Thyroid gland (tissue), 4 donors: ENCODE measurements around the gene MS4A5. TPM values are rescaled to one million over a fixed set of nuclear protein-coding genes. Genes with fewer than 3 reads are reported as not detected.
"Not testable (repeated sequence)": the region's sequence is repeated elsewhere in the genome, so short reads cannot be mapped to it uniquely, and the experiment has no call there.

Experiments
- DNase-seq, 2 donors: peaks; one replicate each; pipeline ENCODE4 v3.0.0-alpha.2; 2019
- H3K27ac ChIP-seq, 3 donors: fragments of 200-600 bp; sonication (generic); 1 replicate in 2 of 3; 2 replicates in 1 of 3; pipeline ENCODE4 v1.5.1; 2016 to 2019; ENCODE audit warnings: mild to moderate bottlenecking in 1 of 3, moderate library complexity in 1 of 3
- H3K27me3 ChIP-seq: fragments of 200-600 bp; sonication (generic); one replicate; pipeline ENCODE4 v1.5.1; 2019
- H3K36me3 ChIP-seq, 2 donors: fragments of 200-600 bp; sonication (generic); one replicate each; pipeline ENCODE4 v1.5.1; 2016 to 2019
- H3K4me1 ChIP-seq, 2 donors: fragments of 200-600 bp; sonication (generic); one replicate each; pipeline ENCODE4 v1.5.1; 2017 to 2019
- H3K4me3 ChIP-seq, 3 donors: fragments of 200-600 bp; sonication (generic); replicated peaks in 1 of 3; 1 replicate in 2 of 3; 2 replicates in 1 of 3; pipeline ENCODE4 v1.5.1; 2016; ENCODE audit warnings: mild to moderate bottlenecking in 1 of 3
- H3K9me3 ChIP-seq: fragments of 200-600 bp; sonication (generic); one replicate; pipeline ENCODE4 v1.5.1; 2017
- POLR2A ChIP-seq, 2 donors: fragments of 450-650 bp; IDR thresholded peaks; one replicate each; pipeline ENCODE4 v1.6.1; 2017; ENCODE audit warnings: antibody characterized with exemption in 2 of 2, mild to moderate bottlenecking in 2 of 2, moderate library complexity in 1 of 2
- WGBS, 2 donors: methylation state at CpG; one replicate each; pipeline ENCODE4 v1.1.5; 2017; 5-methylcytosine and 5-hydroxymethylcytosine counted together
- intact Hi-C: fragments of 100-400 bp; cut with DNase I; formaldehyde crosslinking; loops from one replicate; pipeline ENCODE4 v1.15.1; 2023
- total RNA-seq, 4 donors: library from RNA; depleted of rRNA; stranded (reverse); fragments of >200 nt; gene quantifications; one replicate each; pipeline ENCODE4 v1.2.3, GENCODE V29; 2016
- TF ChIP-seq, protein P1 (sequence below), 6 experiments: fragments of 200-600 bp in 3 of 6; fragments of 450-650 bp in 3 of 6; sonication (generic) in 3 of 6; IDR thresholded peaks; one replicate each; pipeline ENCODE4 v1.5.1; 2016 to 2019; ENCODE audit warnings: antibody characterized with exemption in 6 of 6, mild to moderate bottlenecking in 2 of 6, inconsistent platforms in 1 of 6, moderate library complexity in 1 of 6

The MS4A5 gene
- total RNA-seq, 4 donors from 2014 or later: not detected

DNA sequence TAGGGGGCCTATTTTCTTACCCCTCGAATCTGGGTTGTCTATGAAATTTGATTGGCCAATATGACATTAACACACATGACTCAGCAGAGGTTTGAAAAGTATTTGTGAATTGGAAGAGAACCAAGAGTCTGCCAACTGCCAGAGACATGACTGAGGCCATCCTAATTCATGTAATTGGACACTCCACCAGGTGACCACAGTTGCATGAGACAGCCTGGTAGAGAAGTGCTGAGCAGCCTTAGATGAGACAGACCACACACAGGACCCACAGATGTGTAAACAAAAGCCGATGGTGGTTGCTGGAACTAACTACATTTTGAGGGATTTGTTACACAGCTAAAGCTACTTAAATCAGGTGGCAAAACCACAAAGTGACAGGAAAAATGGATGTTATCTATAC is 855 bp upstream of the MS4A5 start:
- DNase-seq: no peak
- 62 to 77% methylated on average over 2 of the region's 2 CpGs for WGBS, 2 donors
- Histone ChIP-seq H3K4me3 (no peak overlapping the region), H3K4me1 (no peaks in the 10 kb centered on the region), H3K27me3 (no peaks in the 10 kb centered on the region), H3K9me3 (no peaks in the 10 kb centered on the region), H3K36me3 (no peaks in the 10 kb centered on the region), H3K27ac (no peak overlapping the region)
- intact Hi-C loops: no loop called here
- TF ChIP-seq POLR2A (IDR thresholded peaks at IDR 0.05): no peak
- TF ChIP-seq, protein P1, sequence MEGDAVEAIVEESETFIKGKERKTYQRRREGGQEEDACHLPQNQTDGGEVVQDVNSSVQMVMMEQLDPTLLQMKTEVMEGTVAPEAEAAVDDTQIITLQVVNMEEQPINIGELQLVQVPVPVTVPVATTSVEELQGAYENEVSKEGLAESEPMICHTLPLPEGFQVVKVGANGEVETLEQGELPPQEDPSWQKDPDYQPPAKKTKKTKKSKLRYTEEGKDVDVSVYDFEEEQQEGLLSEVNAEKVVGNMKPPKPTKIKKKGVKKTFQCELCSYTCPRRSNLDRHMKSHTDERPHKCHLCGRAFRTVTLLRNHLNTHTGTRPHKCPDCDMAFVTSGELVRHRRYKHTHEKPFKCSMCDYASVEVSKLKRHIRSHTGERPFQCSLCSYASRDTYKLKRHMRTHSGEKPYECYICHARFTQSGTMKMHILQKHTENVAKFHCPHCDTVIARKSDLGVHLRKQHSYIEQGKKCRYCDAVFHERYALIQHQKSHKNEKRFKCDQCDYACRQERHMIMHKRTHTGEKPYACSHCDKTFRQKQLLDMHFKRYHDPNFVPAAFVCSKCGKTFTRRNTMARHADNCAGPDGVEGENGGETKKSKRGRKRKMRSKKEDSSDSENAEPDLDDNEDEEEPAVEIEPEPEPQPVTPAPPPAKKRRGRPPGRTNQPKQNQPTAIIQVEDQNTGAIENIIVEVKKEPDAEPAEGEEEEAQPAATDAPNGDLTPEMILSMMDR (IDR thresholded peaks at IDR 0.05): no peak

DNA sequence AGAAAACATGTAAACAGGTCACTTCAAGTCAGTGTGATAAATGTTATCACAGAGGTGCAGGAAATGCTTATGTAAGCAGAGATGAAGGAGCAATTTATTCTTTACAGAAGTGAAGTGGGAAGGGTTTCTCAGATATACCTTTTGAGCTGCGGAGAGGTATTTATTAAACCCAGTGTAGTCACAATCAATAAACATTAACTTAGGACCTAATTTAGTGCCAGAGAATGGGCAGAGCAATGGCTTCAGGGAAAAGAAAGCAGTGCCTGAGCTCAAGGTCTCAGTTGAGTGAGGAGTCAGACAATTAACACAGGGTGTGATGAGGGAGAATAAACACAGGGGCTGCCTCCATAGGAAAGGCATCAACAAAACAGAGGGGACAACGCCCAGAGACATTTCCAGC is 1.9 kb downstream of the MS4A5 start:
- no peaks in the 10 kb centered on the region for H3K27me3 ChIP-seq
- TF ChIP-seq, protein P1 (IDR thresholded peaks at IDR 0.05): no peak
- no peak for TF ChIP-seq POLR2A (IDR thresholded peaks at IDR 0.05)
- H3K36me3 ChIP-seq: no peaks in the 10 kb centered on the region
- no peaks in the 10 kb centered on the region for H3K4me1 ChIP-seq
- 63 to 77% methylated on average over 2 of the region's 2 CpGs for WGBS, 2 donors
- no peak overlapping the region for H3K4me3 ChIP-seq
- no peak overlapping the region for H3K27ac ChIP-seq
- no peak for DNase-seq
- H3K9me3 ChIP-seq: no peaks in the 10 kb centered on the region
- intact Hi-C loops: no loop called here

DNA sequence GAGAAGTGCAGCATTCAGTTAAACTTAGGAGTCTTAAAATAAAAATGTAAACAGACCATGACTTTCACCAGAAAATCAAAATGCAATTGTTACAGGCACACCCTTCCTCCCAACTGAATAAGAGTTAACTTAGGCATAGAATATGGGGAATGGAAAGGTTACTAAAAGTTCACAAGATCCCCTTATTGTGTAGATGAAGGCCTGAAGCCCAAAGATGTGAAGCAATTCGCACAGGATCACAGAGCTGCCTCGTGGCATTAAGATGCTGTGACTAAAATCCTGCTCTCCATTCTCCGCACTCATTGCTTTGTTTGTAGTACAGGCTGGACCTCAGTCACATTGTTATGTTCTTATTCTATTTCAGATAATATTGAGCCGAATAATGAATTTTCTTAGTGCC is 4.0 kb downstream of the MS4A5 start:
- H3K36me3 ChIP-seq: no peaks in the 10 kb centered on the region
- no peaks in the 10 kb centered on the region for H3K27me3 ChIP-seq
- H3K9me3 ChIP-seq: no peaks in the 10 kb centered on the region
- H3K4me1 ChIP-seq: no peaks in the 10 kb centered on the region
- intact Hi-C loops: no loop called here
- H3K4me3 ChIP-seq: no peak overlapping the region
- no peak overlapping the region for H3K27ac ChIP-seq
- DNase-seq: no peak
- TF ChIP-seq POLR2A (IDR thresholded peaks at IDR 0.05): no peak
- TF ChIP-seq, protein P1 (IDR thresholded peaks at IDR 0.05): no peak
- WGBS, 2 donors: 68 to 75% methylated on average over 4 of the region's 4 CpGs

DNA sequence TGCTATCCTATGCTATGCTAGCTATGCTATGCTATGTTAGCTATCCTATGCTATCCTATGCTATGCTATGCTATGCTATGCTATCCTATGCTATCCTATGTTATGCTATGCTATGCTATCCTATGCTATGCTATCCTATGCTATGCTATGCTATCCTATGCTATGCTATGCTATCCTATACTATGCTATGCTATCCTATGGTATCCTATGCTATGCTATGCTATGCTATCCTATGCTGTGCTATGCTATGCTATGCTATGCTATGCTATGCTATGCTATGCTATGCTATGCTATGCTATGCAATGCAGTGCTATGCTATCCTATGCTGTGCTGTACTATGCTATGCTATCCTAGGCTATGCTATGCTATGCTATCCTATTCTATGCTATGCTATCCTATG is 17.7 kb downstream of the MS4A5 start:
- no peak for DNase-seq
- Histone ChIP-seq H3K9me3 (no peaks in the 10 kb centered on the region), H3K4me3 (no peak overlapping the region), H3K4me1 (no peaks in the 10 kb centered on the region), H3K36me3 (no peaks in the 10 kb centered on the region), H3K27me3 (no peaks in the 10 kb centered on the region), H3K27ac (no peak overlapping the region)
- TF ChIP-seq, protein P1 (IDR thresholded peaks at IDR 0.05): no peak
- TF ChIP-seq POLR2A (IDR thresholded peaks at IDR 0.05): no peak
- intact Hi-C loops: no loop called here

DNA sequence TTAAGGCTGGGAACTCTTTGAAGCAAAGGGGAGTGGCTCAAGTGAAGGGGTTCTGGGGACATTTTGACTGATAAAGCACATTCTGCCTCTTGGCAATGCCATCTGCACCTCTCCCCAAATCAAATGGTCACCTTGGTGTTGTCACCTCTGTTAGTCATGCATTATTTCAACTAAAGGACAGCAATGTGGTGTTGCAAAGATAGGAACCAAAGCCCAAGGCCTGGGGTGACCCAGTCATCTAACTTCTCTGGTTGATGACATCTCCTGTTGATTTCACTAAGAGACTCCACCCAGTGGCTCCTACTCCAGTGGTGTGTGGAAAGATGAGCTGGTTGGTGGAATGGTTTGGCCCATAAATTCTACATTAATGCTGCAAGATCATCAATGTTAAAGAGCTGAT is 18.5 kb downstream of the MS4A5 start:
- intact Hi-C loops: no loop called here
- TF ChIP-seq, protein P1 (IDR thresholded peaks at IDR 0.05): no peak
- TF ChIP-seq POLR2A (IDR thresholded peaks at IDR 0.05): no peak
- DNase-seq: no peak
- no peaks in the 10 kb centered on the region for H3K36me3 ChIP-seq
- no peak overlapping the region for H3K4me3 ChIP-seq
- no peaks in the 10 kb centered on the region for H3K4me1 ChIP-seq
- H3K9me3 ChIP-seq: no peaks in the 10 kb centered on the region
- H3K27ac ChIP-seq: no peak overlapping the region
- H3K27me3 ChIP-seq: no peaks in the 10 kb centered on the region

DNA sequence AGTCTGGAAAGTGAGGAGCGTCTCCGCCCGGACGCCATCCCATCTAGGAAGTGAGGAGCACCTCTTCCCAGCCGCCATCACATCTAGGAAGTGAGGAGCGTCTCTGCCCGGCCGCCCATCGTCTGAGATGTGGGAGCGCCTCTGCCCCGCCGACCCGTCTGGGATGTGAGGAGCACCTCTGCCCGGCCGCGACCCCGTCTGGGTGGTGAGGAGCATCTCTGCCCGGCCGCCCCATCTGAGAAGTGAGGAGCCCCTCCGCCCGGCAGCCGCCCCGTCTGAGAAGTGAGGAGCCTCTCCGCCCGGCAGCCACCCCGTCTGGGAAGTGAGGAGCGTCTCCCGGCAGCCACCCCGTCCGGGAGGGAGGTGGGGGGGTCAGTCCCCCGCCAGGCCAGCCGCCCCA is 21.8 kb downstream of the MS4A5 start:
- H3K36me3 ChIP-seq, H3K9me3 ChIP-seq, H3K4me3 ChIP-seq, H3K27me3 ChIP-seq, H3K4me1 ChIP-seq, intact Hi-C loops, DNase-seq, H3K27ac ChIP-seq: not testable (repeated sequence)
- WGBS, 2 donors: 97% methylated on average over 19 of the region's 32 CpGs
